ENCODE measurements around the gene TMBIM1. TPM values are rescaled to one million over a fixed set of nuclear protein-coding genes. Genes with fewer than 3 reads are reported as not detected.

Gene TMBIM1
- total RNA-seq, 1 experiment from 2014 or later, result 91.0 TPM

- TF ChIP-seq ZFX (IDR thresholded peaks at IDR 0.05) (no peak), ELF1 (IDR thresholded peaks at IDR 0.05; ENCODE audit: borderline replicate concordance, low read depth) (no peak), CBX3 (IDR thresholded peaks at IDR 0.05; ENCODE audit: low read depth) (no peak), REST (IDR thresholded peaks at IDR 0.05; ENCODE audit: low read depth) (no peak), ZNF274 (IDR thresholded peaks at IDR 0.05; ENCODE audit: low read depth, low read length) (no peak), SRF (IDR thresholded peaks at IDR 0.05; ENCODE audit: low read depth) (no peak), POLR2AphosphoS5 (IDR thresholded peaks at IDR 0.05; ENCODE audit: low read depth, low read length) (no peak), CTCF (IDR thresholded peaks at IDR 0.05 in 2 of 3, conservative IDR thresholded peaks at IDR 0.05 in 1 of 3; ENCODE audit: borderline replicate concordance in 1 of 3, insufficient read depth in 1 of 3, low read depth in 2 of 3, low read length in 2 of 3) (no peak), RAD21 (IDR thresholded peaks at IDR 0.05; ENCODE audit: low read depth) (no peak), EZH2 (IDR thresholded peaks at IDR 0.05) (no peak)
- ChIA-PET RAD21 (ENCODE audit: low non-redundant PET in 1 of 2, low total read pairs in 2 of 2, uncharacterized antibody in 2 of 2, unreplicated experiment in 2 of 2) (no interaction called here), CTCF (no interaction called here), POLR2A (no interaction called here)
- Histone ChIP-seq H3K27me3 (ENCODE audit: insufficient read depth, low read length) (no peaks in the 10 kb centered on the region), H3K79me2 (ENCODE audit: insufficient read depth, low read length) (no peaks in the 10 kb centered on the region; the same call in 1 of the 2 replicates), H3K36me3 (ENCODE audit: control insufficient read depth in 1 of 2, insufficient read depth in 2 of 2, low read length in 2 of 2) (peaks cover 33 to 56% of the 10 kb centered on the region in 2 experiments; a peak in 3 of 4 replicates), H3K9me2 (ENCODE audit: insufficient read depth) (no peaks in the 10 kb centered on the region), H3K9me3 (ENCODE audit: control insufficient read depth in 1 of 2, insufficient read depth in 1 of 2, low read depth in 1 of 2, low read length in 2 of 2) (no peaks in the 10 kb centered on the region), H3K4me2 (ENCODE audit: low read length) (no peak overlapping the region), H3K9ac (ENCODE audit: low read length) (no peak overlapping the region), H3K4me3 (replicated peaks in 1 of 2; ENCODE audit: low read depth in 1 of 2, low read length in 2 of 2) (no peak overlapping the region), H2AFZ (ENCODE audit: low read depth, low read length, poor library complexity, severe bottlenecking) (no peak overlapping the region), H3K27ac (ENCODE audit: low read depth, low read length) (no peak overlapping the region), H4K20me1 (ENCODE audit: insufficient read depth) (no peaks in the 10 kb centered on the region), H3K4me1 (ENCODE audit: control insufficient read depth in 1 of 2, insufficient read depth in 2 of 2, low read length in 2 of 2) (no peaks in the 10 kb centered on the region)
- intact Hi-C loops (cut with micrococcal nuclease), result no loop called here
- no TSS peak for BruUV-seq (replicated peaks)
- DNase-seq (ENCODE audit: low read depth, low spot score) (no peak), ATAC-seq (no peak)
These were observed 47.6 kb downstream of the TMBIM1 start for GRCh38 chr2:218244665-218245064.
